Measurements from ENCODE around the gene RAB11FIP5.

DNA sequence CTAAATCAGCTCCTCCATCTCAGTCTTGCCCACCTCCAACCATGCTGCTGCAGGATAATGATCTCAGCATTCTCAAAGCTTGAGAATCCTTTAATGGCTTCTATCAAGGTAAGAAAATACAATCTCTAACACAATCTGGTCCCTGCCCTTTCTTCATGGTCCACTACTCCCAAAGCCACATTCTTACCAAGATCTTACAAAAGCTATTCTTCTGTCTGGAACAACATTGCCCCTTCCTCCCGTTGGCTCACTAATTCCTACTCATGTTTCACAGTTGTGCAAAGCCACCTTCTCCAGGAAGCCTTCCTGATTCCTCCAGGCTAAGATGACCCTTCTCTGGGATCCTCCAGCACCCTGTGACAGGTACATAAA is 35.3 kb downstream of the RAB11FIP5 start:
- TF ChIP-seq, protein P1, sequence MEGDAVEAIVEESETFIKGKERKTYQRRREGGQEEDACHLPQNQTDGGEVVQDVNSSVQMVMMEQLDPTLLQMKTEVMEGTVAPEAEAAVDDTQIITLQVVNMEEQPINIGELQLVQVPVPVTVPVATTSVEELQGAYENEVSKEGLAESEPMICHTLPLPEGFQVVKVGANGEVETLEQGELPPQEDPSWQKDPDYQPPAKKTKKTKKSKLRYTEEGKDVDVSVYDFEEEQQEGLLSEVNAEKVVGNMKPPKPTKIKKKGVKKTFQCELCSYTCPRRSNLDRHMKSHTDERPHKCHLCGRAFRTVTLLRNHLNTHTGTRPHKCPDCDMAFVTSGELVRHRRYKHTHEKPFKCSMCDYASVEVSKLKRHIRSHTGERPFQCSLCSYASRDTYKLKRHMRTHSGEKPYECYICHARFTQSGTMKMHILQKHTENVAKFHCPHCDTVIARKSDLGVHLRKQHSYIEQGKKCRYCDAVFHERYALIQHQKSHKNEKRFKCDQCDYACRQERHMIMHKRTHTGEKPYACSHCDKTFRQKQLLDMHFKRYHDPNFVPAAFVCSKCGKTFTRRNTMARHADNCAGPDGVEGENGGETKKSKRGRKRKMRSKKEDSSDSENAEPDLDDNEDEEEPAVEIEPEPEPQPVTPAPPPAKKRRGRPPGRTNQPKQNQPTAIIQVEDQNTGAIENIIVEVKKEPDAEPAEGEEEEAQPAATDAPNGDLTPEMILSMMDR (IDR thresholded peaks at IDR 0.05 in 4 of 5, conservative IDR thresholded peaks at IDR 0.05 in 1 of 5), result no peak
- TF ChIP-seq POLR2A (IDR thresholded peaks at IDR 0.05), result no peak
